LNCaP clone FGC (cell line): ENCODE results near the gene RETN.
A peak's percentile ranks its signal among the peaks of the same experiment; 100 is the strongest.

Experiments used
- DNase-seq: peaks from one replicate; pipeline ENCODE4 v3.0.0-alpha.2; 2011; ENCODE audit warnings: low read depth
- H3K4me3 ChIP-seq: 2 replicates; pipeline ENCODE4 v1.5.1; 2011; ENCODE audit warnings: mild to moderate bottlenecking, low read depth, low read length, control low read depth
- TF ChIP-seq, protein P1 (sequence below): IDR thresholded peaks from 2 replicates; pipeline ENCODE4 v1.5.1; 2012; ENCODE audit warnings: mild to moderate bottlenecking; ENCODE audit not compliant: control insufficient read depth, insufficient read depth; ENCODE audit errors: extremely low read depth

The RETN gene

DNA sequence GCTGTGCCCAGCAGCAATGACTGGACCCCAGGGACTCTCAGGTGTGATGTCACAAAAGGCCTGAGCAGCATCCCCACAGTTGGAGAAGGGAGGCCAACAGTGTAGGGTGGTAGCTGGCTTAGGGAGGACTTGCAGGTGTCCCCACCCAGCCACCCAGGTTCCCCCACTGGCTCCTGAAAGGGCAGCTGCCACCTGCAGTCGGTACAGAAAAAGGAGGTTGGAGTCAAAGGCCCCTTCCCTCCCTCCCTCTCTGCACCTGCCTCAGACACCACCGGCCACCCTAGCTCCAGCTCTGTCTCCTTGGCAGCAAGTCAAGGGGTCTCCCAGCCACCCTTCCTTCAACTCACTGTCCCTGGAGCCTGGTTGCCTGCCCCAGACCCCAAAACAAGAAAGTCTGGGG, 35.2 kb upstream of the RETN start, which contains the start of gene PCP2:
Gene PCP2, minus strand, starts transcription at position 22 of the 400 bp plus-strand sequence. CDS start 262 bp downstream, outside the sequence.
- no peak within 1 kb of the TSS for H3K4me3 ChIP-seq
- TF ChIP-seq, protein P1, sequence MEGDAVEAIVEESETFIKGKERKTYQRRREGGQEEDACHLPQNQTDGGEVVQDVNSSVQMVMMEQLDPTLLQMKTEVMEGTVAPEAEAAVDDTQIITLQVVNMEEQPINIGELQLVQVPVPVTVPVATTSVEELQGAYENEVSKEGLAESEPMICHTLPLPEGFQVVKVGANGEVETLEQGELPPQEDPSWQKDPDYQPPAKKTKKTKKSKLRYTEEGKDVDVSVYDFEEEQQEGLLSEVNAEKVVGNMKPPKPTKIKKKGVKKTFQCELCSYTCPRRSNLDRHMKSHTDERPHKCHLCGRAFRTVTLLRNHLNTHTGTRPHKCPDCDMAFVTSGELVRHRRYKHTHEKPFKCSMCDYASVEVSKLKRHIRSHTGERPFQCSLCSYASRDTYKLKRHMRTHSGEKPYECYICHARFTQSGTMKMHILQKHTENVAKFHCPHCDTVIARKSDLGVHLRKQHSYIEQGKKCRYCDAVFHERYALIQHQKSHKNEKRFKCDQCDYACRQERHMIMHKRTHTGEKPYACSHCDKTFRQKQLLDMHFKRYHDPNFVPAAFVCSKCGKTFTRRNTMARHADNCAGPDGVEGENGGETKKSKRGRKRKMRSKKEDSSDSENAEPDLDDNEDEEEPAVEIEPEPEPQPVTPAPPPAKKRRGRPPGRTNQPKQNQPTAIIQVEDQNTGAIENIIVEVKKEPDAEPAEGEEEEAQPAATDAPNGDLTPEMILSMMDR: no peak
- DNase-seq: no peak

DNA sequence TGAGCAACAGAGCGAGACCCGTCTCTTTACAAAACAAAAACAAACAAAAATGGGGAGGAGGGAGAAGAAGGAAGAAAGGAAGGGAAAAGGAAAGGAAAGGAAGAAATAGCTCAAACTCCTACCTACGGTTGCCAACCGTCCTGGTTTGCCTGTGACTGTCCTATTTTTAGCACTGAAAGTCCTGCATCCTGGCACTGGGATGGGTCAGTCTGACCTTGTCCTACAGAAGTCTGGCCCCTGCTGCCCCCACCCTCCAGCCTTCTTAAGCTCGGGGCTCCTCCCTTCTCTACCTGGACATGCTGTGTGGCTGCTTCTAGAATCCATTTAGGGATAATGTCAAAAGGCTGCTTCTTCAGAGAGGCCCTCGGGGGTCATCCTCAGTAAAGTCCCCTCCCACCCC, 33.2 kb upstream of the RETN start:
- no peak for DNase-seq
- TF ChIP-seq, protein P1: no peak
- H3K4me3 ChIP-seq: no peak overlapping the region

DNA sequence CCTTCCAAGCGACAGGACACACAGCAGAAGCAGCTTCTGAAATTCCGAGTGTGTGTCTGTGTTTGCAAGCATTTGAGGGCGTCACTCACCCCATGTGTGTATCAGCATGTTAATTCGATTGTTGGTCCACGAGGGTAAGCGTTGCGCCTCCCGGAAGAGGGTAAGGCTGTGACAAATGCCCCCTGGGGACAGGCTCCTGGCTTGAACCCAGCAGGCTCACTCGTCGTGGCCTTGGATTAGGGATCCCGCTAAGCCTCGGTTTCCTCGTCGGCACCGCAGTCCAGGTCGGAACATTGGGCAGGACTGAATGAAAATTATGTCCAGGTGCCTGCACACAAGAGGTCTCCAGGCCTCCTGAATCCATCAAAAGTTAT, 32.5 kb upstream of the RETN start:
- TF ChIP-seq, protein P1: no peak
- no peak for DNase-seq
- H3K4me3 ChIP-seq: peak overlapping the region; percentile 94; the same call in 1 of the 2 replicates

DNA sequence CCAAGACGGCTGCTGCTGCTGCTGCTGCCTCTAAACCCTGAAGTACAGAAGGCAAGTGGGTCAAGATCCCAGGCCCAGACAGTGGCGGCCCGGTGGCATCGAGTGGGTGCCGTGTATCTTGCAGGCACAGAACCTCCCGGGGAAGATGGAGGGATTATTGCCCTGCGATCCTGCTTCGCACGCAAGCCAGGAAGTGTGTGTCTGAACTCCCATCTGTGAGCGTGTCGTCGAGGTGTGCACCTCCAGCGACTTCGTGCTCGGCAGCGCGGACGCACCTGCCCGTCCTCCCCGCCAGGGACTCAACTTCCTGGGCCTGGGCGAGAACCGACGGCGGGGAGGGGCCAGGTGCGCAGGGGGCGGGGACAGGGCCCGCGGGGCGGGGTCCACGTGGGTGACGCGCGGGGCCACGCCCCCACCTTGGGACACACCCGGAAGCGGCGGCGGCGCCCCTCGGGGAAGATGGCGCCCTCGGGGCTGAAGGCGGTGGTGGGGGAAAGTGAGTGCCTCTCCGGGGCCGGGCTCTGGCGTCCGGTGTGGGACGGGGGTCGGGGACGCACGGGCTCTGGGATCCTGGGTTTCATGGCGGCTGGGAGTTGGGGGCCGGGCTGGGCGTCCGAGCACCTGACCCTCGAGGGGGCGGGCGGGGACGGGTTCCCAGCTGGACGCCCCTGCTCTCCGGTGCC, 32.0 kb upstream of the RETN start, which contains the start of gene STXBP2:
Gene STXBP2, plus strand, starts transcription at position 420 of the 683 bp plus-strand sequence. Its CDS starts 40 bp downstream, at position 460.
- DNase-seq: peak; percentile 35
- TF ChIP-seq, protein P1: no peak
- H3K4me3 ChIP-seq: peak within 1 kb of the TSS; percentile 94

DNA sequence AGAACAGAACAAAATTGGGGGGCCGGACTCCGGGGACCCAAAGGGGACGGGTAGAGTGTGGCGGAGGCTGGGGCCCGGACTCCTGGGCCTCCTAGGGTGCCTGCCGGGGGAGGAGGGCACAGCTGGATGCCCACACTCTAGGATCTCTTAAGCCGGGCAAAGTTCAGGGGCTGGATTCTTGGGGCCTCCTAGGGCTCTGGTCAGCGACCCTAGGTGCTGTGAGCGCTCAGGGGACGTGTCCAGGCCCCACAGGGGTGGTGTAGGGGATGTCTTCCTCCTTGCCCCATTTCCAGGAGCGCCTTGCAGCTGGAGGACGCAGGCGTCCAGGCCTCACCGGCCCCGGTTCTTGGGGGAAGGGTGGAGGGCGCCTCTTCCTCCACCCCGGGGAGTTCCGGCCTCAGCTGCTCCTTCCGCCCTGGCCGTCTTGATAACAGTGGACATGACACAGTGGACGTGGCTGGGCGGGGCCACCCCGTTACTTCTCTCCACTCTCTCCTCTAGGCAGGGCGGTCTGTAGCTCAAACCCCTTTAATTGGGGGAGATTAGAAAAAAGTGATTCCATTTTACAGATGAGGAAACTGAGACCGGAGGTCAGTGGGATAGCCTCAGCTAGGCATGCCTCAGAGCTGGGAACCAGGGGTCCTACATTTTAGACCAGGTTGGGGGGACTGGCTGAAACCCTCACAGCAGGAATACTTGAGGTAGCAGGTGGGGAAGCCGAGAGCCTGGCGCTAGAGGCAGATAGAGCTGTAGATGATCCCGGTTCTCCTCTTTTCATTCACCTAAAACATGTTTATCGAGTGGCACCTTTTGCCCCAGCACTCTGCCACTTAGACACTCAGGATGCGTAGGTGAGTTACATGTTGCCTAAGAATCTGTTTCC, 31.2 kb upstream of the RETN start:
- H3K4me3 ChIP-seq: peak overlapping the region; percentile 94
- TF ChIP-seq, protein P1: no peak
- no peak for DNase-seq

DNA sequence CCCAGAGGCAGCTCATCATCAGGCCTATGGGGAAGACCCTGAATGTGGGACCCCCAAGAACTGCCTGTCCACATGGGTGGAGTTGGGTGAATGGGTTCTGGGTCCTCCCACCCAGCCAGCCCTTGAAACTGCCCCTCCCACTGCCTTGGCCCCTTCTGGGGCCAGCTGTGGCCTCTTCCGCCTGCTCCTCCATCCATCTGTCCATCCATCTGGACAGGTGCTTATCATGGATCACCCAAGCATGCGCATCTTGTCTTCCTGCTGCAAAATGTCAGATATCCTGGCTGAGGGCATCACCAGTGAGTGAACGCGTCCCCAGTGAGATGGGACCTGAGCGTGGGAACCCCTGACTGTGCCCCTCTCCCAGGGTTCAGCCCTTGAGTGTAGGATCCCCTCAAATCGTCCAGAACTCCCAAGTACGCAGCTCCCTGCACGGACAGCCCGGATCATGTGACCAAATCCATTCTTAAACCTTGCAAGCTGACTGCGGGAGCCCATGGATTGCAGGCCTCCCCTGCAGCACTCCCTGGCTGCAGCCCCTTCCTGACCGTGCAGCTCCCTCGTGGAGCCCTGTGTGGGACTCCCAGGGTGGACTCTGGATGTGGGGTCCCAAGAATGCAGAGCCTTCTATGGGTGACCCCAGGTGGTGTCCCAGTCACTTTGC, 29.9 kb upstream of the RETN start:
- no peak for DNase-seq
- TF ChIP-seq, protein P1: no peak
- H3K4me3 ChIP-seq: no peak overlapping the region
